GM21390 (cell line): ENCODE measurements around the gene AP1G2.
"Not testable (repeated sequence)": the region's sequence is repeated elsewhere in the genome, so short reads cannot be mapped to it uniquely, and the experiment has no call there.

Source experiments
- ATAC-seq: cut with Tn5 transposase; IDR thresholded peaks from one replicate; pipeline ENCODE4 v1.9.1; 2021; ENCODE audit not compliant: unreplicated experiment

Gene AP1G2

DNA sequence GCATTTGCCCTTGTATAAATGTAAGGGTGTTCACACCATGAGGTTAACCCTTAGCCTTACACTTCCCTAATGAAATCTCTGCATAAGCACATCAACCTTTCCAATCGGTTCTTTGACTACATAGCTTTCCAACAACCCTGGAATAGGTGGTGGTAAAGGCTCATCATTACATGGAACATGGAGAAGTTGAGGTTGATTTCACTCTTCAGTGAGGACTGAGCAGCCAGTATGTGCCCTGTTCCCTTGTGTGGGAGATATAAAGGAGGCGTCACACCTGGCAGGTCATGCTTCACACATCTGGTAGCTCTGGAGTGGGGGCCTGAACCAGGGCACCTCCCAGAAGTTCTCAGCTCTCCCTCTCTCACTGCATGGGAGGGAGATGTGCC is 32.7 kb upstream of the AP1G2 start:
- ATAC-seq: no peak

DNA sequence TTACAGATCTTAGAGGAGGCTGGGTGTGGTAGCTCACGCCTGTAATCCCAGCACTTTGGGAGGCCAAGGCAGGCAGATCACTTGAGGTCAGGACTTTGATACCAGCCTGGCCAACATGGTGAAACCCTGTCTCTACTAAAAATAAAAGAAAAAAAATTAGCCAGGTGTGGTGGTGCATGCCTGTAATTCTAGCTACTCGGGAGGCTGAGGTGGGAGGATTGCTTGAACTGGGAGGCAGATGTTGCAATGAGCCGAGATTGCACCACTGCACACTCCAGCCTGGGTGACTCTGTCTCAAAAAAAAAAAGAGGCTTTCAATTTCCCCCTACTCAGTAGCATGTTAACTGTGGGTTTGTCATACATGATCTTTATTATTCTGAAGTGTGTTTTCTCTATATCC is 26.6 kb upstream of the AP1G2 start:
- ATAC-seq: not testable (repeated sequence)

DNA sequence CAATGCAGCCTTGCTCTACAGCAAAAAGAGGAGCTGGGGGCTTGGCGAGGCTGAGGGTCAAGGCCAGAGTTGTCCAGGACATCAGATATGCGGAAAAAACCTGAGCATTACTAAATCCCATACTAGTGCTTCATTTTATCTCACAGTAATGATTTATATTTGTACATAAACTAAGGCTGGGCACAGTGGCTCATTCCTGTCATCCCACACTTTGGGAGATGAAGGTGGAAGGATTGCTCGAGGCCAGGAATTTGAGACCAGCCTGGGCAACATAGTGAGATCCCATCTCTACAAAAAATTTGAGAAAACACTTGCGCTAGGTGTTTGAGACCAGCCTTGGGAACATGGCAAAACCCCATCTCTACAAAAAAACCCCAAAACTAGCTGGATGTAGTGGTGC is 22.6 kb upstream of the AP1G2 start:
- no peak for ATAC-seq

DNA sequence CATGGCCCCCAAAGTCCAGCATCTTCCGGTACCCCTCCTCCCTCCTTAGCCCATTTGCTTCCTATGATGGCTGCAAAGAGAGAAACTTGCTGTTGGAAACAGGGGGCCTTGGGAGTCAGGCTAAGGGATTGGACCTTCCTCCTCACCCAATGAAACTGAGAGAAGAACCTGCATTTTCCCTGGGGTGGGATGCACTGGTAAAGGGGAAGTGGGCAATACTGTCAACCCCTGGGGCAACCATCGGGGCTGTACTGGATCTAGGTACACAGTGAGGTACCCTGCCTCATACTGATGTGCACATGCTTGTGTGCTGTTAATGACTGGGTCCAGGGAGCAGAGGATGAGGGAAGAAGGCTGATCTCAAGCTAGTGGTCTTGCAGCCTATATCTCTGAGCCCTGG is 22.0 kb upstream of the AP1G2 start:
- ATAC-seq: no peak

DNA sequence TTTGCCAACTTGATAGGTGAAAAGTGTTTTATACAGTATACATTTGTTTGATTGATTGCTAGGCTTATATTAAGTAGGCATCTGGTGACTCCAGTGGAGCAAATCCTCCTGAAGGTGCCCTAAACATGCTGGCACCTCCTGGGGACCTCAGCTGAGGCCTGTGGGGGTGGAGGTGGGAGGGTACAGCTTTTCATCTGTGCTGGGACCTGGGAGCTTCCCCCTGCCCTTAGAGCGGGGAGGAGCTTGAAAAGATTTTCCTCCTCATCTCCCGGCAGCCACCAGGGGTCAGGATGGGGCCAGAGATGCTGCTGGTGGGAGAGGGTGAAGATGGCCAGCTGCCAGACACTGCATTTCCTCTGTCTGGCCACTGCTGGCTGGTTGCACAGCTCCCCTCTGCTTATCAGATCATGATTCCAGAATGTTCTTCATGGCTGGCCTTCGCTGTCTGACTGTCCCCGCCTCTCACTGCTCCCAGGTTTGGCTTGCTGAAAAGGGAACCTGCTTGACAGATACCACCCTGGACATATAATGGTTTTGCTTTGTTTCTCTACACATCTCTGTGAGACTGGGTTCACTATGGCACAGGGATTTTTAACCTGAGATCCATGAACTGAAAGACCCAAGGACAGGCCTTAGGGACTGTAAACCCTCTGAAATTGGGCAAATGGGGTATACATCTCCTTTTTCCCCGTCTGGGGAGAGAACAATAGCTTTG is 21.4 kb upstream of the AP1G2 start:
- peak; percentile 93 for ATAC-seq

DNA sequence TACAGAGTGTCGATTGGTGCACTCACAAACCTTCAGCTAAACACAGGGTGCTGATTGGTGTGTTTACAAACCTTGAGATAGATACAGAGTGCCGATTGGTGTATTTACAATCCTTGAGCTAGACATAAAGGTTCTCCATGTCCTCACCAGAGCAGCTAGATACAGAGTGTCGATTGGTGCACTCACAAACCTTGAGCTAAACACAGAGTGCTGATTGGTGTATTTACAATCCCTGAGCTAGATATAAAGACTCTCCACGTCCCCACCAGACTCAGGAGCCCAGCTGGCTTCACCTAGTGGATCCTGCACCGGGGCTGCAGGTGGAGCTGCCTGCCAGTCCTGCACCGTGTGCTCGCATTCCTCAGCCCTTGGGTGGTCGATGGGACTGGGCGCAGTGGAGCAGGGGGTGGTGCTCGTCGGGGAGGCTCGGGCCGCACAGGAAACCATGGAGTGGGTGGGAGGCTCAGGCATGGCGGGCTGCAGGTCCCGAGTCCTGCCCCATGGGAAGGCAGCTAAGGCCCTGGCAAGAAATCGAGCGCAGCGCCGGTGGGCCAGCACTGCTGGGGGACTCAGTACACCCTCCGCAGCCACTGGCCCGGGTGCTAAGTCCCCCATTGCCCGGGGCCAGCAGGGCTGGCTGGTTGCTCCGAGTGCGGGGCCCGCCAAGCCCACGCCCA is 17.1 kb upstream of the AP1G2 start:
- not testable (repeated sequence) for ATAC-seq

DNA sequence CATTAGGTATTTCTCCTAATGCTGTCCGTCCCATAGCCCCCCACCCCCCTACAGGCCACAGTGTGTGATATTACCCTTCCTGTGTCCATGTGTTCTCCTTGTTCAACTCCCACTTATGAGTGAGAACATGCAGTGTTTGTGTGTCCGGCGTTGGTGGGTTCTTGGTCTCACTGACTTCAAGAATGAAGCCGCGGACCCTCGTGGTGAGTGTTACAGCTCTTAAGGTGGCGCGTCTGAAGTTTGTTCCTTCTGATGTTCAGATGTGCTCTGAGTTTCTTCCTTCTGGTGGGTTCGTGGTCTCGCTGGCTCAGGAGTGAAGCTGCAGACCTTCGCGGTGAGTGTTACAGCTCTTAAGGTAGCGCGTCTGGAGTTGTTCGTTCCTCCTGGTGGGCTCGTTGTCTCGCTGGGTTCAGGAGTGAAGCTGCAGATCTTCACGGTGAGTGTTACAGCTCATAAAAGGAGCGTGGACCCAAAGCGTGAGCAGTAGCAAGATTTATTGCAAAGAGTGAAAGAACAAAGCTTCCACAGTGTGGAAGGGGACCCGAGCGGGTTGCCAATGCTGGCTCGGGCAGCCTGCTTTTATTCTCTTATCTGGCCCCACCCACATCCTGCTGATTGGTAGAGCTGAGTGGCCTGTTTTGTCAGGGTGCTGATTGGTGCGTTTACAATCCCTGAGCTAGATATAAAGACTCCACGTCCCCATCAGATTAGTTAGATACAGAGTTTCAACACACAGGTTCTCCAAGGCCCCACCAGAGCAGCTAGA is 16.4 kb upstream of the AP1G2 start:
- not testable (repeated sequence) for ATAC-seq

DNA sequence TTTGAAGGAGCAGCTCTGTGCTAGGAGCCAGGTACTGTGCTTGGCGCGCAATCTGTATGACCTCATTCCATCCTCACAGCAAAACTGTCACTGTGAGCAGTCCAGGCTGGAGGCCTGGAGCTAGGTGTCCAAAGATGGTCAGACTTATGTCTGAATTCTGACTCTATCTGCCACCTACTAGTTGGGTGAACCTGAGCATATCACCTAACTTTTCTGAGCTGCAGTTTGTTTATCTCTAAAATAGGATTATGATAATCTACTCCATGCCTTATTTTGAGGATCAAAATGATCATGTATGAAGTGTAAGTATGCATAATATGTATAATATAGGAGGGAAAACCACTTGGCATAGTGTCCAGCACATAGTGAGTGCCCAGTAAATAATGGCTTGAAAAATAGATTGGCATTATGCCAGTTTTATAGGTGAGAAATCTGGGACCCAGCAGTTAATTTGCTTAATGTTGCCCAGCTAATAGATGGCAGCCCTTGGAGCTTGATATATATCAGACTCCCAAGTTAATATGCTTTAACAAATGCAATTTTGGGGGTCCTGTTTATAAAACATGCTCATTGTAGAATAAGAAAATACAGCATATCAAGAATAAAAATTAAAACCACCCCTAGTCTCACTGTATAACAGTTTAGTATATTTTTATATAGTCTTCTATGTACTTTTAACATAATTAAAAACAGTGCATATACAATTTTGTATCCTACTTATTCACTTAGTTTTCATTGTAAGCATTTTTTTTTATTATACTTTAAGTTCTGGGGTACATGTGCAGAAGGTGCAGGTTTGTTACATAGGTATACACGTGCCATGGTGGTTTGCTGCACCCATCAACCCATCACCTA is 15.5 kb upstream of the AP1G2 start:
- no peak for ATAC-seq

DNA sequence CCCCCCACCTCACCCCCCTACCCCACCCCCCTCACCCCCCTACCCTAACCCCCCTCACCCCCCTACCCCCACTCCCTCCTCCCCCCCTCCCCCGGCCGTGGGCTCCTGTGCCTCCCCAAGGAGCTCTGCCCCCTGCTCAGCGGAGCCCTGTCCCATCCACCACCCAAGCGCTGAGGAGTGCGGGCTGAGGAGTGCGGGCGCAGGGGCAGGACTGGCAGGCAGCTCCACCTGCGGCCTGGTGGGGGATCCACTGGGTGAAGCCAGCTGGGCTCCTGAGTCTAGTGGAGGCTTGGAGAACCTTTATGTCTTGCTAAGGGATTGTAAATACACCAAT is 13.3 kb upstream of the AP1G2 start:
- no peak for ATAC-seq

DNA sequence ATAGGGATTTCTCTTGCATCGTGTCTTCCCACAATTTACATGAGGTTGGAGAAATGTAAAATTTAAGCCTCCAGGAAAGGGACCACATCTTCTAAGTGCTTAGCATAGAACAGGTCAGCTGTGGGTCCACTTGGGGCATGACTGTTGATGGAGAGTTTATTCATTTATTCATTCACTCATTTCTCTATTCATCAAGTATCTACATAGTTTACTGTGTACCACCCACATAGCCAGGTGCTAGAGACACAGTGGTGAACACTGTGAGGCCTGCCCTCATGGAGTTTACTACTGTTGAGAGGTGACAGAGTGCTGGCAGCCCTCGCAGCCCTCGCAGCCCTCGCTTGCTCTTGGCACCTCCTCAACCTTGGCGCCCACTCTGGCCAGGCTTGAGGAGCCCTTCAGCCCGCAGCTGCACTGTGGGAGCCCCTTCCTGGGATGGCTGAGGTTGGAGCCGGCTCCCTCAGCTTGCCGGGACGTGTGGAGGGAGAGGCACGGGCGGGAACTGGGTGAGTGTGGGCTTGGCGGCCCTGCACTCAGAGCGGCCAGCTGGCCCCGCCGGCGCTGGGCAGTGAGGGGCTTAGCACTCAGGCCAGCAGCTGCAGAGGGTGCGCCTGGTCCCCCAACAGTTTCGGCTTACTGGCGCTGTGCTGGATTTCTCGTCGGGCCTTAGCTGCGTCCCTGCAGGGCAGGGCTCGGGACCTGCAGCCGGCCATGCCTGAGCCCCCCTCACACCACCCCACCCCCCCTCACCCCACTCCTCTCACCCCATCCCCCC is 12.7 kb upstream of the AP1G2 start:
- no peak for ATAC-seq

DNA sequence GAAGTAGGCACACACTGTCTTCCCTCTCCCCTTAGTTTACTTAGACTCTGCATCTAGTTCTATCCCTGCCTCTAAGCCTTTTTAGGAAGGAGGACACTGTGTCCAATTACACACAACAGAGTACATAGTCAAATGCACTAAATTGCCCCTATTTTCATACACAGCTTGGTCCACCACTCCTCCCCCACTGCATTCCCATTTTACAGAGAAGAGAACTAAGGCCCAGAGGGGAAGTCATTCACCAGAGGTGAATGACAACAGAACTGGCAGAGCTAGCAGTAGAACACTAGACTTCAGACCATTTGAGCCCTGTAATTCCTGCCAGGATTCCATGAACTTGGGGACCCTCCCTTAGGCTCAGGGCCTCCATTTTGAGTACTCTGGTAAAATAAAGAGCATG is 12.1 kb upstream of the AP1G2 start:
- no peak for ATAC-seq

DNA sequence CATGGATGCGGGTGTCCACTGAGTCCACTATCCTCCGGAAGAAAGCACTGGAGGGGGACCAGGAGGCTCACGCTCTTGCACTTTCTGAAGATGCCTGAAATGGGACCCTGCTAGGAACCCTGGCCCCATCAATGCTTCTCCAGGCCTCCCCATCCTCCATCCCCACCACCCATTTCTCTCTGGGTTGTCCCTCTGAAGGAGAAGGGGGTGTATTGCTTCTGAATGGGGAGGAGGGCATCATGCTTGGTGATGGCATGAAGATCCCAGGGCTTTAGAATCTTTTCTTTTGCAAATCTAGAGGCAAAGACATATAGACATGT is 11.7 kb upstream of the AP1G2 start:
- ATAC-seq: no peak

DNA sequence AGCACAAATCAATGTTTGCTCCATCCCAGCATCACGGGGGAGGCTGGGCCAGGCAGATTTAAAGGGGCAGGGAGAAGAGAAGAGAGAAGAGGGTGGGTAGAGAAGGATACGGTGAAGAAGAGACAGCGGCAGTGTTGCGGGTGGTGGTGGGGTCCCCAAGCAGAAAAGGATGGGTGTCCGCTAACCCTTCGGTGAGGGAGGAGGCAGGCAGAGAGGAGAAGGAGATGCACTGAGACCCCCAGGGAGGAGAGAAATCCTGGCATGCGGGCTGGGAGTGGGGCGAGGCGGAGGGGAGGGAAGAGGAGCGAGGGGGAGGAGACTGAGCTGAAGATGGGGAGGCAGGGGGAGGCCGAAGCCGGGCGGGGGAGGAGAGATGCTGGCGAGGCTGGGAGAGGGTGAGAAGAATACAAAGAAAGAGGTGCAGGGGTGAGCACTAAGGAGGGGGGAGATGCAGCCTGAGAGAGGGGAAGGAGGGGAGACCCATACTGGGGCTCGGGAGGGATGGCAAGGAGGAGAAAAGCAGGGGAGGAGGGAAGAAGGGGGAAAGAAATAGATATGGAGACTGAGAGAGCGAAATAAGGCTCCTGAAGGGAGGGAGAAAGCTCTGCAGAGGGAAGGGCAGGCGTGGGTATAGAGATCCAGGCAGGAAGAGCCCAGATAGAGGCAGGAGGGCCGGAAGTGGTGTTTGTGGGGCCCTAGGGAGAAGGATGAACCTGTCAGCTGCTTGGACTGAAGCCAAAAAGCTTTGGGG is 11.1 kb upstream of the AP1G2 start, which contains the start of gene JPH4:
JPH4 (minus strand) TSS at position 231 of the 751 bp plus-strand sequence. CDS start 1,337 bp downstream, outside the sequence.
- no peak for ATAC-seq

DNA sequence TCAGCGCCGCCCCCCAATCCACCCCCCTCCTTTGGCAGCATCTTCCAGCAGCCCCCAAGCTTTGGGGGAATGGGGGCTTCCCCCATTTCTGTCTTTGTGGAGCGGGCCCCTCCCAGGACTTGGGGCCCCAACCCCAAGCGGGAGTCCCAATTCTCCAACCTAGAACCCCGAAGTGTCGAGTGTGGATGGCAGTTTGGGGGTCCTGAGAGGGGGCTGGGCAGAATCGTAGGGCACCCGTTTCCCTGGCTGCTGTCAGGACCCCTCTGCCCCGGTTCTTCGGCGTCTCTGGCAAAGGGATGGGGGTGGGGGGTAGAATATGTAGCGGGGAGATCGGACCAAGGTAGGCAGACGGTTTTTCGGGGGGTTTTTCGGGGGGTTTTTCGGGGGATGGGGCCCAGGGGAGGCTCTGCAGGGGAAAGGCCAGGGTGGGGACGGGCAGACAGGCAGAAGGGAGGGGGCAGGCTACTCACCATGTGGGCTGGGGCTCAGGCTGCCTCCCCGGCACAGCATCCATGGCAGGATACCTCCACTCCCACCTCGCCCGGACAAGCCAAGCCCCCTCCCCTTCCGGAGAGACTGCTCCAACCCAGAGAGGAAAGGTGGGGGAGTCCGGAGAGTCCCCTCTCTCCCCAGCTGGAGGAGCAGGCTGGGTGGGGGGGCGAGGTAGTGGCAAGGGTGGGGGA is 10.3 kb upstream of the AP1G2 start:
- ATAC-seq: no peak

DNA sequence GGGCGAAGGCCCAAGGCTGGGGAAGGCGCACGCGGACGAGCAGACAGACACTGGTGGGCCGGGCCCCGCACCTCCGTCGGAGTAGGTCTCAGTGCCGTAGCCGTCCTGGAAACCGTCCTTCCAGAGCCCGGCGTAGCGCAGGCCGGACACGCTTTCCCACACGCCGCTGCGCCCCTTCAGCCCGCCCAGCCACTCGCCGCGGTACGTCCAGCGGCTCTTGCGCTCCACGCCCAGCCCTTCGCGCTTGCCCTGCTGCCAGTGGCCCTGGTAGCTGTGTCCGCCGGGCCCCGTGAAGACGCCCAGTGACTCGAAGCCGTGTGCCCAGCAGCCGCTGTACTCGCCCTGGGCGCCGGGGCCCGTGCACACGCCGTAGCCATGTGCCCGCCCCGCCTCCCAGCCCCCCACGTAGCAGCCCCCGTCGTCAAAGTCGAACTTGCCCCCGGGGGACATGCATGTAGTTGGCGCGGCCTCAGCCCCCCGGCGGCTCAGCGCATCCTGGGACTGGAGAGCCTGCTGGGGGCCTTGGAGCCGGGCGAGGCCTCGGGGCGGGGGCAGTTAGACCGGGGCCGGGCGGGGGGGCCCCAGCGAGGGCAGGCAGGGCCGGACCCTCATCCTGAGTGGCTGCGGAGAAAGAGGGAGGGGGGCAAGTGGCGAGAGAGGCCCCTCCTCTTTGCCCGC is 9.6 kb upstream of the AP1G2 start:
- no peak for ATAC-seq

DNA sequence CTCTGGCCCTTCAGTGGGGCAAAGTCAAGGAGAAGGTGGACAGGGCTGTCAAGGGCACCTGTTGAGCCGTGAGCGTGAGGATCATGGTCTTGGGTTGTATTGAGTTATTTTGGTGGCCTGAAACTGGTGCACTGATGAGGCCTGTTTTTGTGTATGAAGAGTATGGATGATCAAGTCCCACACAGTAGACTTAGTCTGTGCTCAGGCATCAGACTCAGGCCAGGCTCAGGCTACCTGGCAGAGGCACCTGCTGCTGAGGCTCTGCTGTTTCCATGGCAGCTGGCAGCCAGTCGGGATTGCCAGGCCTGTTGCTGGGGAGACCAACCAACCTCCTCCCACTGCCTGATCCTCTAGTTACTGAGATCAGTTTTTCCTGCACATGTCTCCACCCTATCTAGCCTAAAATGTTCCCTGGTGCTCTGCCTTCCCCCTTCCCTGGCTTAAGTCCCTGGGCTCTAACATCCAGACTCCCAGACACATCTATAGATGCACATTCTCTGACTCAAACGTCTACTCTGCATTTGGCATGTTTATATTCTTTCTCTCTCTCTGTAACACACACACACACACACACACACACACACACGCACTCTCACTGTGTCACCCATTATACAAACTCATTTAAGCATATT is 5.9 kb upstream of the AP1G2 start:
- ATAC-seq: no peak

DNA sequence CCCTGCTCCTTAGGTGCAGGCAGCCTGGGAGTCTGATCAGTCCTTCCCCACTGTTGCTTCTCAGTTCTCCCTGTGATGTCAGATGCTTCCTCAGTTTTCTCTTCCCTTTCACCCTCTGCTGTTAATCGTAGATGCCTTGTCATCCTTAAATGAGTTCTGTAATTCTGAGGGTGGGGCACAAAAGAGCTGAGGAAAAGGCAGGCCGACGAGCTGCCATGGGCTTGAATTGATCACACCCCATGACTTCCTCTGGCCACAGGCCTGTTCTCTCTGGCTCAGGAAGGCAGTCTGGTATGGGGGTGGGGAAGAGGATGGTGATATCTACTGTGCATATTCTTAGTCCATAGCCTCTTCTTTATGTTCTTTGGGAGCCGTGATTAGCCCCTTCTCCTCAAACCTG is 5.2 kb upstream of the AP1G2 start:
- no peak for ATAC-seq

DNA sequence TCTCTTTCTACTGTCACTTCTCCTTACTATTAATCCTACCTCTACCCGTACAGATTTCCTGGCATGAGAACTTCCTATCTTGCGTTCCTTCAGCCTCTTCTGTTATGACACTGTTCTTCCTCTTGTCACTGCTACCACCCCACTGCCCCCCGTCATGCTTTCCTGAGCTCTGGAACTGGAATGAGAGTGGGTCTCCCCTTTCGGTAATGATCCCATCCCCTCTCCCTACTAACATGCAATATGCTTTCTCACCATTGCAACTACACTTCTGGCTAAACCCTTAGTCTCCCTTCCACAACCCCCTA is 4.9 kb upstream of the AP1G2 start:
- no peak for ATAC-seq
